ENCODE results near the gene SPPL3. TPM values are rescaled to one million over a fixed set of nuclear protein-coding genes. Genes with fewer than 3 reads are reported as not detected.

The SPPL3 gene
- total RNA-seq, 2 donors from 2014 or later: 27.6 to 29.7 TPM

- intact Hi-C loops (cut with DNase I): no loop called here
- no peak for ATAC-seq
- DNase-seq: no peak
Measured at GRCh38 chr12:120724720-120725119, 179.4 kb downstream of the SPPL3 start.

- no peak for ATAC-seq
- intact Hi-C loops (cut with DNase I): no loop called here
- DNase-seq: no peak
Measured at GRCh38 chr12:120722784-120723183, 181.4 kb downstream of the SPPL3 start.

- intact Hi-C loops (cut with DNase I): no loop called here
- DNase-seq (no peak), ATAC-seq (no peak)
Measured at GRCh38 chr12:120721866-120722265, 182.3 kb downstream of the SPPL3 start.

- no peak for DNase-seq
- intact Hi-C loops (cut with DNase I): no loop called here
- no peak for ATAC-seq
Measured at GRCh38 chr12:120720987-120721801, 183.0 kb downstream of the SPPL3 start.

- peak; percentile 70 to 81 for ATAC-seq
- DNase-seq: no peak
- intact Hi-C loops (cut with DNase I): no loop called here
Measured at GRCh38 chr12:120720234-120720986, 183.7 kb downstream of the SPPL3 start.

- intact Hi-C loops (cut with DNase I): loop anchor here in 1 of 2 donors (5.0 kb wide), 2 partner anchors 72 to 137 kb away; partner anchors contain the start of gene POP5
- DNase-seq (no peak), ATAC-seq (no peak)
Measured at GRCh38 chr12:120719496-120720233, 184.5 kb downstream of the SPPL3 start.

- intact Hi-C loops (cut with DNase I): loop anchor here in 1 of 2 donors (5.0 kb wide), 2 partner anchors 72 to 137 kb away; partner anchors contain the start of gene POP5
- ATAC-seq (no peak), DNase-seq (no peak)
Measured at GRCh38 chr12:120719072-120719471, 185.1 kb downstream of the SPPL3 start.

- intact Hi-C loops (cut with DNase I): loop anchor here in 1 of 2 donors (5.0 kb wide), 2 partner anchors 71 to 136 kb away; partner anchors contain the start of gene POP5
- DNase-seq (no peak), ATAC-seq (no peak)
Measured at GRCh38 chr12:120718055-120718454, 186.1 kb downstream of the SPPL3 start.

- intact Hi-C loops (cut with DNase I): loop anchor here in 1 of 2 donors (2.0 kb wide), 2 partner anchors 67 to 131 kb away; no protein-coding TSS in a partner anchor
- DNase-seq (peak; percentile 65), ATAC-seq (peak; percentile 55 to 59)
Measured at GRCh38 chr12:120713861-120714482, 190.2 kb downstream of the SPPL3 start.

GRCh38 chr12:120712610-120713009 is 191.5 kb downstream of the SPPL3 start:
- ATAC-seq: no peak
- intact Hi-C loops (cut with DNase I): no loop called here
- no peak for DNase-seq

Other genes with a start within 250 kb of the SPPL3 start
- 100 to 1,000 TPM; 166 to 173 TPM for gene MLEC, start 217.2 kb downstream of the SPPL3 start, total RNA-seq
- gene UNC119B, start 193.9 kb downstream of the SPPL3 start, total RNA-seq: 10 to 100 TPM; 14.2 to 18.2 TPM
- gene ACADS, start 178.5 kb downstream of the SPPL3 start, total RNA-seq: 10 to 100 TPM; 49.4 to 52.0 TPM
- not detected for gene HNF1A, start 74.2 kb upstream of the SPPL3 start, total RNA-seq
- 10 to 100 TPM in 1 of 2 donors, 1 to 10 TPM in 1; 8.8 to 10.4 TPM for gene C12orf43, start 112.1 kb upstream of the SPPL3 start, total RNA-seq
- gene OASL, start 134.9 kb upstream of the SPPL3 start, total RNA-seq: 1 to 10 TPM in 1 of 2 donors, under 1 TPM in 1; 0.35 to 1.6 TPM
- 1 to 10 TPM; 1.3 to 3.0 TPM for gene P2RX7, start 228.5 kb upstream of the SPPL3 start, total RNA-seq

All from left cardiac atrium (tissue), 4 donors.